NCI-H510A treated with DMSO at 0.1 percent for 48 hours (cell line): Measurements from ENCODE around the gene TFAP2C.
"Not testable (repeated sequence)": the region's sequence is repeated elsewhere in the genome, so short reads cannot be mapped to it uniquely, and the experiment has no call there.

ENCODE experiments used
- DNase-seq: peaks from one replicate; lab custom pipeline; 2025; lab: John Stamatoyannopoulos, UW

TFAP2C gene

DNA sequence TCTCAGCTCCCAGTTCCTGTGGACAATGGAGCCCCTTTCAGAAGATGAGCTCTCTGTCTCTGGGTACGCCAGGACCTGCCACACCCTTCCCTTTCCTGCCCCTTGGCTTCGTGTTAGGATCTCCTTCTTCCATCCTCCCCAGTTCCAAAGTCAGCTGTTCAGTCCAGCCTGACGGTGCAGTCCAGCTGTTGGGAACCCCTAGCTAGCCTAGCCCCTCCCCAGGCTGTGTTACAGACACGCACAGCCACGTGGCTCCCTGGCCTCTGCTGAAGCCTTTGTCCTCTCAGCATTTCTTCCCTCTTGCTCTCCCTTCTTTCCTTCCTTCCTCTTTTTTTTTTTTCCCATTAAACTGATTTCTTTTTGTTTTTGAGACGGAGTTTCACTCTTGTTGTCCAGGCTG is 12.4 kb upstream of the TFAP2C start:
- DNase-seq, result no peak

DNA sequence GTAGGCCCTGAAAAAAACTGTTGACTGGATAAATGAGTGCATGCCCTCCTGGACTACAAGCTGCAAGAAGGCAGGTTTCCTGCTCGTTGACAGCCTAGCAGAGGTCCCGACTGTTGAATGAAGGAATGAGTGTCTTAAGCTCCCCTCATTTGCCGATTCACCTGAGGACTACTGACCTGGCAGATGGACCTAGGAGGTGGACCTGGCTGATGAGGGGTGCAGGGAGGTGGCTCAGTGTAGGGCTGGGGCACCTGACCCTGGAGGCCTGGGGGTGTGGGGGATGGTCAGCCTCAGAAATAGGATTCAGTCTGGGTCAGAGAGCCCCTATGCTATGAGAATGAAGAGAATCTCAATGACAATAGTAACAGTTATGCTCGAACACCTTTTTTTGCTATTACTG is 11.6 kb upstream of the TFAP2C start:
- DNase-seq, result no peak

DNA sequence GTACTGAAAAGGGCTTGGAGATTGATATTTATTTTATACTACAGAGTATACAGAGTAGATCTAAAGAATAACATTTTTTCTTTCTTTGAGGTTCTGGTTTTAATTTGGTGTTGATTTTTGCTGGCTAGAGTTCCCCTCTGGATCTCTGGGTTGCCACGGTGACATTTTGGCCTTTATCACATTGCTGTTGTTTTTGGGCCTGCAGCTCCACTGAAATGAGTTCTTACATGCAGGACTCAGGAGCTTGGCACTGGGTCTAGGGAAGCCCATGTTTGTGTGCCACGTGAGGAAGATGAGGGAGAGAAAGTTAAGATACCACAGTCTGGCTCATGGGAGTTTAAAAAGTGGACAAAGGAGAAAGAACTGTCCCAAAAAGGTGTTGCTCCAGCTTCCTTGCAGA is 7.4 kb upstream of the TFAP2C start:
- DNase-seq, result no peak

DNA sequence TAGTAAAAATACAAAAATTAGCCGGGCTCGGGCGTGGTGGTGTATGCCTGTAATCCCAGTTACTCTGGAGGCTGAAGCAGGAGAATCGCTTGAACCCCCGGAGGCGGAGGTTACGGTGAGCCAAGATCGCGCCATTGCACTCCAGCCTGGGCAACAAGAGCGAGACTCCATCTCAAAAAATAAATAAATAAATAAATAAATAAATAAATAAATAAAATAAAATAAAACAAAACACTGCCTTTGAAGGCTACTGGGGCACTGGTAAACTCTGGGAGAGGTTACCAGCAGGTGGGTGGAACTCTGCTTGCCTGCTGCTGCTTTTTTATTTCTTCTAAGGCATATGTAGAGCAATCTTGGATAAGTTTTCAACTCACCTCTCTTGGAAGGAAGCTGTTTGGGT is 5.2 kb upstream of the TFAP2C start:
- DNase-seq, result not testable (repeated sequence)

DNA sequence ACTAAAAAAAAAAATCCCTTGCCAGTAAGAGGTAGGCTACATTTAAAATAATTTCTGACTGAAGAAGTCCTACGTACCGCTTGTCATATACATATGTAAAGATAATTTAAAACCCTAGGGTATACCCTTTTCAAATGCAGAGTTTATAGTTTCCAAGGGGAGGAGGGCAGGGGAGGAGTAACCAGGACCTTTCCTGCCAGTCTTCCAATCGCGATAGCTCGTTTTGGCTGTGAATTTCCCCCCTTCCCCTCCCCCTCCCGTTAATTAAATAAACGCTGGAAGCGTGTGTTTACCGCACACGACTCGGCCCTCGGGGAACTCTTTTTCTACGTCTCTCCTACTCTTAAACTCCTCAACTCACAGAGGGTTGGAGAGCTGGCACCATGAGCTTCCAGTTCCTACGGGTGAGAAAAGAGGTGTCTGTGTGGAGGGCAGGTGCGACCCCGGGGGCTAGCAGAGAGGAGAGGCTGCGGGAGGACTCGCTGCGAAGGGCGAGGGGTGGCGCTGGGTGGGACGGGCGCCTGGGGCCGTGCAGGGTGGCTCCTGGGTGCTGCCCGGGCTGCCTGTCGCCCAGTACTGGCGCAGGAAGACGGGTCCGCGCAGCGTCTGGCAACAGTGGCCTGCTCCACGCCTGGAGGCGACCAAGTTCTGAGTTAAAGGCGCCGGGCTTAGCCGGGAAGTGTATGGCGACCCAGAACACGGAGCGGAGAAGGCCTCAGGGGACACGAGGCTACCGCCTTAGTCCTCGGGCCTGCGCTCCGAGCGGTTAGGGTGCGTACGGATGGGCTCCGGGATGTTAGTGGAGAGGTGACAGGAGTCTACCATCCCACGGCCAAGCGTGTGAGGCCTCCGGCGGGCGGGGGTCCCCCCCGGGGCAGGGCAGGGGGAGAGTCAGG is 4.1 kb upstream of the TFAP2C start:
- DNase-seq, result no peak

DNA sequence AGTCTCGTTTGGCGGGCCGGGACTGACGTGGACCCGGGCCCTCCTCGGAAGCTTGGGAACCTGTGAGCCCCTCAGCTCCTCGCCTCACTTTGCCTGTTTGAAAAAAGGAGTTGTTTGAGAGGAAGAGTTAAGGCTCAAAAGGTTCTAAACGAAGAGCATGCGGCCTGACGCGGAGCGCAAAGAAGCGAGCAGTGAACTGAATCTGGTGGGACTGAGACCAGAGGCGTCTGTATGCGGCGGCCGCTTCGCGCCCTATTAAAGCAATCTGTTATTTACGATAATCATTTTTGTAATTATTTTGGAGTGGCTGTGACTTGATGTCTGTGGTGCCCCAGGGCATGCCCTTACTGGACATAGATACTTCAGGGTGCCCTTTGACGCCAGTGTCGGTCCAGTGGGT is 3.3 kb upstream of the TFAP2C start:
- DNase-seq, result no peak

DNA sequence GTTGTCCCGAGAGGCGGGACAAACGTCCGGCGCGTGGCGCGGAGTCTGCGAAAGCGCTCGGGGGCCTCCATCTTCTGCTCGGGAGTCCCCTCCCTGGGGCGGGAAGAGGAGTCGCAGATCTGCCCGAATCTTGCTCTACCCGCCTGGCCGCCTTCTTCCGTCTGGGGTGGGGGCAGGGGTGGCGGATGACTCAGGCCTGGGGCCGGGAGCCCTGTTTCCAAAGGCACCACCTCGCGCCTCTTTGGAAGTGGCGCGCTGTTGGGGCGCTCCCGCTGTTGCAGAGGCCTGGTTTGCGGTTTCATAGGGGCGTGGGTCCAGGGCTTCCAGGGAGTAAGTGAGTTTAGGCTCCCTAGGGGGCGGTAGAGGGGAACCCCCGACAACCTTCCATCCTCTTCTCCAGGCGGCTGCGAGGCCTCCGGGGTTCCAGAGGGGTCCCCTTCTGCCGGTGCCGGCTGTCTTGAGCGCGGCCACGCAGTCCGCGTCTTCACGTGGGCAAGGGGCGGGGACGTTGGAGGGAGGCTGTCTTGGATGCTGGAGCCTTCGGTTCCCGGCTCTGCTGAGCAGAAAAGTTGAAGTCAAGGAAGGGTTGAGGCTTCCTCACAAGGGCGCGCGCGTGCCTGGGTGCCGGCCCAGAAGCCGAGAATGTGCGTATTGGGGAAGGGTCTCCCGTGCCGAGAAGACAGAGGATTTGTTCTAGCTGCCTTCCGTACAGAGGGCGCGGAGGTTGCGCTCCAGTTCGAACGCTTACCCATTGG is 2.6 kb upstream of the TFAP2C start:
- no peak for DNase-seq

DNA sequence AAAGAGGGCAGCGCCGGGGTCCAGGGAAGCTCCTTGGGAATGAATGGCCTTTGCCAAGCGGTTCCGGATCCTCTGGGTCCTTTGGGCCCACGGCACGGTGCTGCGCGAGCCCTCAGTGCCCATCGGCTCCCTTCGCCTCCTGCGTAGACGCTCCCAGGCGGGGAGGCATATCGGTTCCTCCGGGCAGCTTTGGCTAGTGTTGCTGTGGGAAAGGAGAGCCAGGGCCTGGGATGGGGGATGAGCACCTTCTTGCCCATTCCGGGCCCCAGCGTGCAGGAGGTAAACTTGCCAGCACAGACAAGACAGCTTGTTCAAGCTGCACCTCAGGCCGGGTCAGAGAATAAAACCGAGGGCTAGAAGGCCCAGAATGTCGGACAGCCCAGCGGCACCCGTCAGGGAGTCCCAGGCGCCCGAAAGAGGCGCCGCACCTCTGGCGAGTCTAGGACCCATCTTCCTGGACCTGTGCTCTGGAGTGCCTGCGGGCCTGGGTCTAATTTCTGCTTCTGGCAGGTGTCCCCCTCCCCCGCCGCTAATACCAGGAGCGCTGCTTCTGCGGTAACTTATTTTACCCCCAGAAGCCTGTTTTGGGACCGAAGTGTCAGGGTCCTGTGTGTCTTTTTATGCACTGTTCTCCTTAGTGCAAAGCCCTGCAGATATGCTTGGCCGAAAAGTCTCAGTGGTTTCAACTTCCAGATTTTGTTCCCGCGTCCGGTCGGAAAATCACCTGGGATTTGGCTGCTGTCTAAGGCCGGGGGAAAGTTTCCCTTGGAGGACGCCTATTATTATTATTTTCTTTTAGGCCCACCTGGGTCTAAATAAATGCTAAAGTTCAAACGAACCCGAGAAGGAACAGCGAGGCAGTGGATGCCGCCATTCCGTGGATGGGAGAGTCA is 1.7 kb upstream of the TFAP2C start:
- no peak for DNase-seq

DNA sequence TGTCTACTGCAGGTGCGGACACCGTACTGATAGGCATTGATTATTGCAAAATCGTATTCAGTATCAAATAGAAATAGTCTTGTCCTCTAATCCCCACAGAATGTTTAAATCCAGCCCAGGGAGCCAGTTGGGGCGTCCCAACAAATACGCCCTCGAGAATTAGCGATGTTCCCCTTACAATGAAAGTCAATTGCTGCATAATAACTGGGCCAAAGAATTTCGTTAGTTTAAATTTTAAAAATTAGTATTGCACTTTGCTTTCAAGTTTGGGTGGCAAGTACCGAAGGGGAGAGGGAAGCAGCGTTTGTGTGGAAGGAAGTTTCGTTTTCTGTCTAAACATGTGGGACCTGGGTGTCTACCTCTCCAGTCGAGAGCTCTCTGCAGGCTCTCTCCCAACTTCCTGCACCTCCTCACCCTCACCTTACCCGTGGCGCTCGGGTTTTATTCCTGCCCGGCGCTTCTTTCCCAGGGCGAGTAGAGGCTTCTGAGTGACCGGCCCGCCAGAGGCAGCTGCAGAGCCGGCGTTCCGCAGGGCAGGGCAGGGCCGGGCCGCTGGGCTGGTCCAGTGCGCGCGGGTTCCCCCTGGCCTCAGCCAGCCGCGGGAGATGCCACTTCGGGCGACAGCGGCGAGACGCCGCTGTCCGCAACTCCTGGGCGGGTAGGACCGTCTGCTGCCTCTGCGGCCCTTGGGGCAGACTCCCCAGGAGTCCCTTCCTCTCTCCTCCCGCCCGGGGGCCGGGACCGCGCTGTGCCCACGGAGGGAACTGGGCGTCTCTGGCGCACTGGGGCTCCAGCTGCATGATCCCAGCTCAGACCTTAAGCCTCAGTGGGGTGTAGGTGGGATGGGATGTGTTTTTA is 862 bp upstream of the TFAP2C start:
- DNase-seq, result no peak

DNA sequence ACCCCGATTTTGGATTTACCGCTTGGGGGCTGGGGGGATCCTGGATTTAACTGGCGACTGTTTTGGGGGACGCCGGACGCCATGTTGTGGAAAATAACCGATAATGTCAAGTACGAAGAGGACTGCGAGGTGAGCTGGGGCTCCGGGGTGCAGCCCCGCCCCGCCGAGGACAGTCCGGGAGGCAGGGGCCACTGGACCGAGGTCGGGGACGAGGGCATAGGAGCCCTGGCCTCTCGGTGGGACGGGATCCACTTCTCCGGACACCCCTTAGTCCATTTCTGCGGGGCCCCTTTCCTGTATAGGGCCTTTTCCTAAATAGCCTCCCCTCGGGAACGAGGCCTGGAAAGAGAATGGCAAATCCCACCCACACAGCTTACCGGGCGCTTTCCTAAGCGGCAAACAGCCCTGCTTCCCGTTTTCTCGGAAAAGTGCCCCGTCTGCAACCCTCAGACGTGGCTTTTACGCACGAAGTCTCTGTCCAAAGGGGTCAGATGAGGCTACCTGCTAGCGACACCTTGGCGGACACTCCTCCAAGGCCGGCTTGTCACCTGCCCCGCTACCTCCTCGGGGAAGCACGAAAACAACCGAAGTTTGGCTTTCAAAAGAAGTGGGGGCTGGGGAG is 469 bp downstream of the TFAP2C start:
- no peak for DNase-seq

DNA sequence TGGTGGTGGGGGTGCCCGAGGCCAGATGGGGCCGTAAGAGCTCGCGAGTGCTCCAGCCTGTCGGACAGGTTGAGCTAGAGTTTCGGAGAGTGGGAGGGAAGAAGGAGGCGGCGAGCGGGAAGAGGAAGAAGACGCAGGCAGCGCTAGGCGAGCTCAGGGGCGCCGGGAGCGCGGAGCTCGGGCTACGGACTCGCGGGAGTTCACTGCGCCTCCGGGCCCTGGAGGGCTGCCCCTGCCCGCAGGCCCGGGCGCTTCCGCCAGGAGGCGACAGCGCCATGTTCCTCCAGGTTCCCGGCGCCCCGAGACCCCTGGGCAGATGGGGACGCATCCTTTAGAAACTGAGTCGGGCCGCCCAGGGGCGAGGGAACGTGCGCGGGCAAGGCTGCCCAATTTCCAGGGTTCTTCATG is 984 bp downstream of the TFAP2C start:
- no peak for DNase-seq

DNA sequence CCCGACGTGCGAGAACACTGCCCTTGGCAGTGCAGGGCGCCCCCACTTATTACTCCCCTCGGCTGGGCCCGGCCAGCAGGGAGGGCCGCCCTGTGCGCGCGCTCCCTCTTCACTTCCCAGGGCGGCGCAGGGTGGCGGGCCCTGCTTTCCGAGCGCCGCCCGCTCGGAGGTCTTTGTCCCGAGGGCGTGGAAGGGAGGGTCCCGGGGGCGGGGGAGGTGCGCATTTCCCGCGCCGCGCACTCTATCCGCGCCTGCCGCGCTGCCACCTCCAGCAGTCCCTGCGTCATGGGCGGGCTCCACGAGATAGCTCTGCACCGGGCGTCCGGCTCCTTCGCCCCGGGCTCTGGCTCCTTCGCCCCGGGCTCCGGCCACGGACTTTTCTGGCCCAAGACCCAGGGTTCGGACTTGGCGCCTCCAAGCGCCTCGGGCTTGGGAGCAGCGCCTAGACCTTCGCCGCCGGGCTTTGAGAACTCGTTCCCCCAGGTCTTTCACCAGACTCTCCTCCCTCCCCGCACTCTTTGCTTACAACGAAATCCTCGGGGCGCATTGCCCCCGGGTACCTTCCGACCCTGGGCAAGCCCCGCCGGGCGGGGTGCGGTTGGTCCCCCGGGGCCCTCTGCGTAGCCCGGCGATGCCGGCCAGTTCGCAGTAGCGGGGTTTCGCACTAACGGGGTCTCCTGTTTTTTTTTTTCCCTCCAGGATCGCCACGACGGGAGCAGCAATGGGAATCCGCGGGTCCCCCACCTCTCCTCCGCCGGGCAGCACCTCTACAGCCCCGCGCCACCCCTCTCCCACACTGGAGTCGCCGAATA is 1.6 kb downstream of the TFAP2C start:
- DNase-seq, result no peak

DNA sequence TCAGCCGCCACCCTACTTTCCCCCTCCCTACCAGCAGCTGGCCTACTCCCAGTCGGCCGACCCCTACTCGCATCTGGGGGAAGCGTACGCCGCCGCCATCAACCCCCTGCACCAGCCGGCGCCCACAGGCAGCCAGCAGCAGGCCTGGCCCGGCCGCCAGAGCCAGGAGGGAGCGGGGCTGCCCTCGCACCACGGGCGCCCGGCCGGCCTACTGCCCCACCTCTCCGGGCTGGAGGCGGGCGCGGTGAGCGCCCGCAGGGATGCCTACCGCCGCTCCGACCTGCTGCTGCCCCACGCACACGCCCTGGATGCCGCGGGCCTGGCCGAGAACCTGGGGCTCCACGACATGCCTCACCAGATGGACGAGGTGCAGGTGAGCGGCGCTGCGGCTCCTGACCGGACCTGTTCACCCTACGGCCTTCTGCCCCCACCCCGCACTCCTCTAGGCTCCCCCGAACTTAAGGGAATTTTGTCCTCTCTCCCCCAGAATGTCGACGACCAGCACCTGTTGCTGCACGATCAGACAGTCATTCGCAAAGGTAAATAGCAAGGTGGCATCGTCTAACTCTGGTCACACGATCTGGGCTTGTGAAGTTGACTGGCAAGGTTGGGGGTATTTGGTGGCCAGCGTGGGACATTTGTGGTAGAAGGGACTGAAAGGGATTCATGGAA is 2.3 kb downstream of the TFAP2C start:
- DNase-seq, result no peak

DNA sequence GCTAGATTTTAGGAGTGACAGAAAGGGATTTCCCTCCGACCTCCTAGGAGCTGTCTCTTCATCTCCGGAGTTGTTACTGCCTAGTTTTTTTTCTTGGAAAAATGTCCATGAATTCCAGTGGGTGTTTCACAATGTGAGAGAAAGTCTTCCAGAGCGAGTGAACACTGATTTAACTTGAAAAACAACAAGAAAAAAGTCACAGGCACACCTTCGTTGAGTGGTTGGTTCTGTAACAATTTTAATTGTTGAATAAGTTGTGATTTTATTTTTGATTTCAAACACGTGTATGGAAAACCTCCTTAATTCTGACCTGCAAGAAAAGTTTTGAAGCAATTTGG is 2.9 kb downstream of the TFAP2C start:
- no peak for DNase-seq

DNA sequence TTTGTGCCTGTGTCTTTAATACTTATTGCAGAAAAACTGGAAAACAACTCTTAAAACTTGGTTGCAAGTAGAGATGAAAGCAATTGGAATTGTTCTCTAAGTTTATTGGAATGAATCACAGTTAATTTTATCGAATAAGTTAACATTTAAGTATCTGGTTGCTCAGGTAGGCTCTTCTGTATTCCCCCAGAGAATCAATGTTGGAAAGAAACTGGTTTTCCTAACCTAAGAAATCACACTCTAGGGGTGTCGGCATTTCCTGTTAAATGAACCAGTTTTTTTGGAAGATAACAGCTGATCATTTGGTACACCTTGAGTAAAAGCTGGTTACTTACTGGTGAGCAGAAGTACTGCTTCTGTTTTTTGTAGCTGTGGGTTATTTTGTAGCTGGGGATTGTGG is 5.2 kb downstream of the TFAP2C start:
- DNase-seq, result no peak

DNA sequence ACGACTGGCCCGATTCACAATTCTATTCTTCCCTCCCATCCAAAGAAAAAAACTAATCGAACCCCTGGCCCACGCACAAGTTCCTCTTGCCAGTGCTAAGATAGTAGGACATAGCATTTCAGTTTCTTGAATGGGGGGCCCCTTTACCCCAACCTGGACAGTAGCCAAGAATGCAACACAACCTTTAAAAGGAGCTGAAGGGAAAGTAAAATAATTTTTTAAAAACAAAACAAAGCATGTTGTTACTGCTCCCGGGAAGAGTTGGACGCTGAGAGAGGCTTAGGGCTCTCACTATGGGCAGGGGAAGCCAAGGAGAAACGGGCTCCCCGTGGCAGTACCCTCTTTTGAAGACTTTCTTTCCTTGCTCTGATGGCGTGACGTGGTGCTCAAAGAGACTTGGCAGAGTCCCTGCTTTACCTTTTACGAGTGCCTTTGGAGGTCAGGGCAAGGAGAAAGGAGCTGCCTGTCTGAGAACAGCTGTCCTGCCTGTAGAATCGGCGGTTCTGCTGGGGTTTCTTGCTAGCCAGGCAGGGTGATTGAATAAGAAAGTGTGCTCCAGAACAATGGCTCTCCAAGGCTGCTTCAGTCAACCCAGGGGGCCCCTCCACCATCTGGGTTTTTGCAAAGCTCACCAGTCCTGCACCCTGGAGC is 5.8 kb downstream of the TFAP2C start:
- no peak for DNase-seq

DNA sequence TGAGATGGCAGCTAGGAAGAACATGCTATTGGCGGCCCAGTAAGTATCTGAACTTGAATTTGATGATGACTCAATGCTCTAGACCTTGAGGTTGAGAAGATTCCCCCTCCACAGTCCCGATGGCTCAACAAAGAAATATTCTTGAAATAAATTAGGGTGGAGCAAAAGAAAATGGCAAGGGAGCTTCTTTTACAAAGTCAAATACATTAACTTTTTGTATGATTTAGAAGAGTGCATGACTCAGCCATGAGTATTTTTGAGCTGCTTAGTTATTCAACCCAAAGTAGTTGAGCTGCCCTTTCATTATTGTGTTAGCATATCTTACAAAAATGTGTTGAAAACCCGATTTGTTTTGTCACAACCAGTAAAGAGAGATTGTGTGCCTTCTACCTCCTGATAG is 7.6 kb downstream of the TFAP2C start:
- DNase-seq, result no peak

DNA sequence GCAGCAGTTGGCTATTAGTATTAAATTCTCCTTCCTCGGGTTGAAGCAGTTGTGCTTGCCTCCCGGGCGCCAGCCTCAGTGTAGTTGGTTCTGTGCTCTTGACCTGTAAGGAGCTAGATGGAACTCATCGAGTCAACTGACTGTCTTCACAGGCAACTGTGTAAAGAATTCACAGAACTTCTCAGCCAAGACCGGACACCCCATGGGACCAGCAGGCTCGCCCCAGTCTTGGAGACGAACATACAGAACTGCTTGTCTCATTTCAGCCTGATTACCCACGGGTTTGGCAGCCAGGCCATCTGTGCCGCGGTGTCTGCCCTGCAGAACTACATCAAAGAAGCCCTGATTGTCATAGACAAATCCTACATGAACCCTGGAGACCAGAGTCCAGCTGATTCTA is 8.5 kb downstream of the TFAP2C start:
- DNase-seq, result no peak

DNA sequence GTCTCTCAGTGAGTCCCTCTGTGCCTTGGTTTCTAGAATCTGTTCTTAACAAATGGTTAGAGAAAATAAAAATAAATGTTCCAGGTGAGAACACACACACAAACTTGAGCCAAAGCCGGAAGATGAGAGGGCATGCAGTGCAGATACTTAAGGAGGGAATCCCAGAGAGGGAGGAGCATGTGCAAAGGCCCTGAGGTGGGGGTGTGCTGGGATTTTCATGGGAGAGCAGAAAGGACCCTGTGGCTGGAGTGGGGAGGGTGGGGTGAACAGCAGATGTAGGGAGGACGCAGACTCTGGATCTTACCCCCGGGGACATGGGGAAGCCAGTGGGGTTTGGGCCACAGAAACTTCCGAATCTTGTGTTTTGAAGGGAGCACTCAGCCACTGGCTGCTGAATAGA is 17.5 kb downstream of the TFAP2C start:
- no peak for DNase-seq
